ENCODE results near the gene FHOD1.
A peak's percentile ranks its signal among the peaks of the same experiment; 100 is the strongest.

- TF ChIP-seq CTCF (IDR thresholded peaks at IDR 0.05) (peak in 1 of 4 experiments; percentile 4), POLR2A (IDR thresholded peaks at IDR 0.05) (no peak), POLR2AphosphoS5 (IDR thresholded peaks at IDR 0.05) (no peak), EP300 (IDR thresholded peaks at IDR 0.05) (no peak)
These were observed 61.6 kb downstream of the FHOD1 start for GRCh38 chr16:67185651-67186134.
